ENCODE results near the gene COL21A1. TPM values are rescaled to one million over a fixed set of nuclear protein-coding genes. Genes with fewer than 3 reads are reported as not detected.

The COL21A1 gene
- total RNA-seq: 16.7 TPM

DNA sequence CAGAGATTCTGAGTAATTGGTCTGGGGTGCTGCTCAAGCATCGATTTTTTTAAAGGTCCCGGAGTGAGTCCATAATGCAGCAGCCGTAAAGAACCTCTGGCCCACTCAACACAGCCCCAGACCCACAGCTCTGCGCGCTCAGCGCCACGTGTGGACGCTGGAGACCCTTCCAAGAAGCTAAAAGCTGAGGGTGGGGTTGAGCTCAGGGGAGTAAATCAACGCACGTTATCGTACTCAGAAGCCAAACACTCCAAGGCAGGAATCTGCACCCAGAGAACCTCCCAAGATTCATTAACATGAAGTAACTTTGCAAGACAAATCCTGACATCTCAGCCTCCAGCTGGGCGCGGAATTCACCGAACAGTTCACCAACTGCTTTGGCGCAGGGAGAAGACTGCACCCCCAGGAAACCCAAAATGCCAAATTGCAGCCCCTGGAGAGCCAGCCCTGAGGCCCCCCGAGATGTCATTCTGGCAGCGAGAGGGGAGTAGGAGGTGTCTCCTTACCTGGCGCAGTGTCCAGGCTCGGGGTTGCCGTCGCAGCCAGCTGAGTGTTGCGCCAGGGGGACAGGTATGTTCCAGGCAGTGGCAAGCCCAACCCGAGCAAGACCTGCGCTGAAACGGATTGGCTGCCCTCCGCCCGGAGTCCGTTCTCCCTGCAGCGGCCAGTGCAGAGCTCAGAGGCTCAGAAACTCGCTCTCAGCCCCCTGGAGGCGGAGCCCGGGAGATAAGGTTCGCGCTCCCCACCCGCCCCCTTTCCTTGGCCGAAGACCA lies at the start of gene COL21A1:
TSS of gene COL21A1 (minus strand) at position 700 of the 773 bp plus-strand sequence. CDS start 64,962 bp downstream, outside the sequence.
- H3K9me3 ChIP-seq: no peaks in the 10 kb centered on the region
- H3K4me1 ChIP-seq: peaks cover 43% of the 10 kb centered on the region
- DNase-seq (ENCODE audit: extremely low spot score in 2 of 2): no peak
- TF ChIP-seq, protein P1, sequence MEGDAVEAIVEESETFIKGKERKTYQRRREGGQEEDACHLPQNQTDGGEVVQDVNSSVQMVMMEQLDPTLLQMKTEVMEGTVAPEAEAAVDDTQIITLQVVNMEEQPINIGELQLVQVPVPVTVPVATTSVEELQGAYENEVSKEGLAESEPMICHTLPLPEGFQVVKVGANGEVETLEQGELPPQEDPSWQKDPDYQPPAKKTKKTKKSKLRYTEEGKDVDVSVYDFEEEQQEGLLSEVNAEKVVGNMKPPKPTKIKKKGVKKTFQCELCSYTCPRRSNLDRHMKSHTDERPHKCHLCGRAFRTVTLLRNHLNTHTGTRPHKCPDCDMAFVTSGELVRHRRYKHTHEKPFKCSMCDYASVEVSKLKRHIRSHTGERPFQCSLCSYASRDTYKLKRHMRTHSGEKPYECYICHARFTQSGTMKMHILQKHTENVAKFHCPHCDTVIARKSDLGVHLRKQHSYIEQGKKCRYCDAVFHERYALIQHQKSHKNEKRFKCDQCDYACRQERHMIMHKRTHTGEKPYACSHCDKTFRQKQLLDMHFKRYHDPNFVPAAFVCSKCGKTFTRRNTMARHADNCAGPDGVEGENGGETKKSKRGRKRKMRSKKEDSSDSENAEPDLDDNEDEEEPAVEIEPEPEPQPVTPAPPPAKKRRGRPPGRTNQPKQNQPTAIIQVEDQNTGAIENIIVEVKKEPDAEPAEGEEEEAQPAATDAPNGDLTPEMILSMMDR (IDR thresholded peaks at IDR 0.05): peak in 2 of 3 experiments; percentile 21 to 26
- TF ChIP-seq POLR2AphosphoS5 (IDR thresholded peaks at IDR 0.05; ENCODE audit: insufficient read depth in 1 of 2, low read depth in 1 of 2) (peak in 1 of 2 donors; percentile 68), POLR2A (IDR thresholded peaks at IDR 0.05) (no peak)
- no peaks in the 10 kb centered on the region for H3K27me3 ChIP-seq
- intact Hi-C loops (cut with DNase I): no loop called here
- H3K4me3 ChIP-seq: peak within 1 kb of the TSS; percentile 61 to 69
- H3K27ac ChIP-seq: peak within 1 kb of the TSS; percentile 81
- no peaks in the 10 kb centered on the region for H3K36me3 ChIP-seq

DNA sequence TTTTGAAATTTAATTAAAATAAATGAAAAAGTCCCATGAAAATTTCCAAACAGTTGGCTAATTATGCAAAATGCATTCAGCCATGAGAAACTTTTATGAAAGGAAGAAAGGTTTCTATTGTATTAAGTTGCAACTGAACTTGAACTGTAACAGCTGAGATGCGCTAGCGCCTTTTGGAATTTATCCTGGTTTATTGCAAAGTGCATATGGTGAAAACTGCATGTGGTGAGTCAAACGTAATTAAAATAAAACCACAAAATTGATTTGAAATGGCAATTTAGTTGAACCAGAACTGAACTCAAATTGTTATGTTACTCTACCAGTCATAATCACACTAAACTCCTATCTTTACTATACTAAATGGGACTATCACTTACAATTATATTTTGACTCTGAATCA lies 46.4 kb upstream of the COL21A1 start:
- intact Hi-C loops (cut with DNase I): loop anchor here (2.0 kb wide), 1 partner anchor 313 kb away; no protein-coding TSS in a partner anchor
- no peak overlapping the region for H3K4me3 ChIP-seq
- DNase-seq (ENCODE audit: extremely low spot score in 2 of 2): no peak
- no peak overlapping the region for H3K27ac ChIP-seq
- peaks cover 17% of the 10 kb centered on the region for H3K4me1 ChIP-seq
- no peaks in the 10 kb centered on the region for H3K9me3 ChIP-seq
- TF ChIP-seq, protein P1 (IDR thresholded peaks at IDR 0.05): no peak
- TF ChIP-seq POLR2A (IDR thresholded peaks at IDR 0.05) (no peak), POLR2AphosphoS5 (IDR thresholded peaks at IDR 0.05; ENCODE audit: insufficient read depth in 1 of 2, low read depth in 1 of 2) (no peak)
- H3K27me3 ChIP-seq: no peaks in the 10 kb centered on the region
- no peaks in the 10 kb centered on the region for H3K36me3 ChIP-seq

DNA sequence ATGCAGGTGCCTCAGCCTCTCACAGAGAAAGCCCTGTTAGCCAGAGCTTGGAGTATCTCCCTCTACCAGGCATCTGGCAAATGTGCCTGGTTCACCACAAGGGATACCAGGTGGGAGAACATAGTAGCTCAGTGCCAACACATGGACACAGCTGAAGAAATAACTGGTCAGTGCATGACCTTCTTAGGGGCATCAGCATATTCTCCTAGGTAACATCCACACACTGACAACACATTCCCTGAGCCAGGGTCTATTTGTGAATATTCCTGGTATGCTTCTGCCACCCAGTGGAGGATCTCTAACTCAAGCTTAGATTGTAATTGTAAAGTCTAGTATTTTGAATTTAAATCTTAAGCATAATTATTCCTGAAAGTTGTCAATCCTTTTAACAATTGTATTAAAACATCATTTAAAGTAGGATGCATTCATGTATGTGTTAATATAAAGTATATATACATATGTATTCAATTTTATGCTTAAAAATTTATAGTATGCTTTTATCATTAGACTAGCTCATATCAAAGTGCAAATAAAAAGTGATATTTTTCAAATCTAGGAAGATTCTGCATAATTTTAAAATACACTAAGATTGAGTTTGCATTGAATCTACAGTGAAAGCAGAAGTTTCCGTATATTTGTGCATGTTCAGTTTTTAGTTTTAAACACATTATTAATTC lies 45.3 kb upstream of the COL21A1 start:
- intact Hi-C loops (cut with DNase I): loop anchor here (2.0 kb wide), 1 partner anchor 312 kb away; no protein-coding TSS in a partner anchor
- Histone ChIP-seq H3K27ac (no peak overlapping the region), H3K4me3 (no peak overlapping the region), H3K9me3 (no peaks in the 10 kb centered on the region), H3K36me3 (no peaks in the 10 kb centered on the region), H3K27me3 (no peaks in the 10 kb centered on the region), H3K4me1 (peaks cover 8% of the 10 kb centered on the region)
- no peak for DNase-seq (ENCODE audit: extremely low spot score in 2 of 2)
- no peak for TF ChIP-seq POLR2A (IDR thresholded peaks at IDR 0.05)
- TF ChIP-seq POLR2AphosphoS5 (IDR thresholded peaks at IDR 0.05; ENCODE audit: insufficient read depth in 1 of 2, low read depth in 1 of 2): no peak
- TF ChIP-seq, protein P1 (IDR thresholded peaks at IDR 0.05): peak; percentile 32 to 81 (median 80)

DNA sequence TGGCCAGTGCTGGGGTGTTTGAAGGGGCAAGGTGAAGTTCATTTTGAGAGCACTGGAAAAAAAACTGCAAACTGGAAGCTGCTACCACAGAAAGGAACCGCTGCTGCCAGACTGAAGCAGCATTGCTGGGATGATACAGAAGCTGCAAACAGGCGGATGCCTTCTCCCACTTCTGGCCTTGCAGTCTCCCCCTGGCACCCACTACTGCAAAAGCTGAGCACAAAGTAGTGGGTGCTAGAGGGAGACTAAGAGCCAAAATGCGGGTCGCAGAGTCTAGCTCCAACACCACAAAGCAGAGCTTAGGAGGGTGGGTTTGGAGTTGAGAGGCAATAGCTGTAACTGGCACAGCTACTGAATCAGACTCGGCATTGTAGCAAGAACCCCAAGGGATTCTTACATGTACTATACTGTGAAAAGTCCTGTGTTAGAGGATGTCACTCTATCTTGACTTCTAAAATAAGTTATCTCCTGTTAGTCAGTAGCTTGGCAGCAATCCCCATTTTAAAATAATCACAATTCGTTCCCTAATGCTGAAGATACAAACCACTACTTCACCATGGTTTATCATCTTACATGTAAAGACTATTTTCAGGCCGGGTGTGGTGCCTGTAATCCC lies 44.0 kb upstream of the COL21A1 start:
- intact Hi-C loops (cut with DNase I): no loop called here
- Histone ChIP-seq H3K9me3 (no peaks in the 10 kb centered on the region), H3K4me1 (no peaks in the 10 kb centered on the region), H3K27me3 (no peaks in the 10 kb centered on the region), H3K27ac (no peak overlapping the region), H3K36me3 (no peaks in the 10 kb centered on the region), H3K4me3 (no peak overlapping the region)
- no peak for DNase-seq (ENCODE audit: extremely low spot score in 2 of 2)
- TF ChIP-seq, protein P1 (IDR thresholded peaks at IDR 0.05): no peak
- TF ChIP-seq POLR2AphosphoS5 (IDR thresholded peaks at IDR 0.05; ENCODE audit: insufficient read depth in 1 of 2, low read depth in 1 of 2) (no peak), POLR2A (IDR thresholded peaks at IDR 0.05) (no peak)

Data from vagina (tissue), 2 donors.